AG09319 (cell line): ENCODE measurements around the gene SOX13.

Source experiments
- DNase-seq: peaks from one replicate; pipeline ENCODE4 v3.0.0-alpha.2; 2010; ENCODE audit warnings: low read depth; ENCODE audit errors: extremely low read depth
- TF ChIP-seq, protein P1 (sequence below): IDR thresholded peaks from 2 replicates; pipeline ENCODE4 v1.5.1; 2011; ENCODE audit warnings: low read depth, mild to moderate bottlenecking, inconsistent platforms, low read length, moderate library complexity

SOX13 gene

DNA sequence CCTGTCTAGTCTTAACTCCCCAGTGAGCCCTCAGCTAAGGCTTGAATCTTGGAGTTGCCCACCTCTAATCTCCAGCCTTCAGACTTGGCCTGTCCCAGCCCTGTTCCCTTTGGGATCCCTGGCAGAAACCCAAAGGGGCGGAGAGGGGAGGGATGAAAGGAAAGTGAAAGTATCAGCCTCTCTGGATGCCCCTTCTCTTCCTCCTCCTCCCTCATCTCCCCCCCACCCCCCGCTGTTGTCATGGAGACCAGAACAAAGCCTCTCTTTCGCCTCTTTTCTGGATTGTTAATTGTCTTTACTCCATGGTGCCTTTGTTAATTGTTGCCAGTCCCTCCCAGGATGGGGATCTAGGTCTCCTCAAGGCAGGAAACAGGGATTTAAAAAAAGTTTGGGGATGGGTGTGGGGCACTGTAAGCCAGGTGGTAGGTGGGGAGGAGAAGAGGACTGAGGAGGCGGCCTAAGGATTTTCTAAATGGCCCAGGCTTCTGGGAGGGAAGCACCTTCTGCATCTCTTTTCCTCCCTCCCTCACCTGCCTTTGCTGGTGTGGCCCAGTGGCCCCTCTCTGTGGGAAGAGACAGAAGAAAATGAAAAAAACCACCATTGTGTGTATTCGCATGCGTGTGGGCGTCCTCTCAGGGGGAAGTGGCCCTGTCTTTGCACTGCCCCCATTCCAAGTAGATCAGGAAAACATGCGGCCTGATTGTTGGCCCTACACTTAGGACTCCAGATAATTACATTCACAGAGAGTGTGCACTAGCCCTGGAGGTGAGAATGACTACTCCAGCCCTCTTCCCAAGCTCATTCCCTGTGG, 7.5 kb upstream of the SOX13 start:
- TF ChIP-seq, protein P1, sequence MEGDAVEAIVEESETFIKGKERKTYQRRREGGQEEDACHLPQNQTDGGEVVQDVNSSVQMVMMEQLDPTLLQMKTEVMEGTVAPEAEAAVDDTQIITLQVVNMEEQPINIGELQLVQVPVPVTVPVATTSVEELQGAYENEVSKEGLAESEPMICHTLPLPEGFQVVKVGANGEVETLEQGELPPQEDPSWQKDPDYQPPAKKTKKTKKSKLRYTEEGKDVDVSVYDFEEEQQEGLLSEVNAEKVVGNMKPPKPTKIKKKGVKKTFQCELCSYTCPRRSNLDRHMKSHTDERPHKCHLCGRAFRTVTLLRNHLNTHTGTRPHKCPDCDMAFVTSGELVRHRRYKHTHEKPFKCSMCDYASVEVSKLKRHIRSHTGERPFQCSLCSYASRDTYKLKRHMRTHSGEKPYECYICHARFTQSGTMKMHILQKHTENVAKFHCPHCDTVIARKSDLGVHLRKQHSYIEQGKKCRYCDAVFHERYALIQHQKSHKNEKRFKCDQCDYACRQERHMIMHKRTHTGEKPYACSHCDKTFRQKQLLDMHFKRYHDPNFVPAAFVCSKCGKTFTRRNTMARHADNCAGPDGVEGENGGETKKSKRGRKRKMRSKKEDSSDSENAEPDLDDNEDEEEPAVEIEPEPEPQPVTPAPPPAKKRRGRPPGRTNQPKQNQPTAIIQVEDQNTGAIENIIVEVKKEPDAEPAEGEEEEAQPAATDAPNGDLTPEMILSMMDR = no peak
- no peak for DNase-seq

DNA sequence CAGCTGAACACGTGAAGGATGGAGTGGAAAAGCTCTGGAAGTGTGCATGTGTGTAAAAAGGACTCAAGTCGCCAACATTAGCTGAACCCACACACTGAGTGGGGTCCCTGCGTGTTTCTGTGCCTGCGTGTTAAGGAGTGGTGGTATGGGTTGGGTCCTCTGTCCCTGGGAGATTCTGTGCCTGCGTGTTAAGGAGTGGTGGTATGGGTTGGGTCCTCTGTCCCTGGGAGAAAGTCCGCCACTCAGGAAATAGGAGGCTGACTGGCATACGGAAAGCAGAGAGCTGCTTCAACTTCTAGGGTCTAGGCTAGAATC, 7.0 kb upstream of the SOX13 start:
- TF ChIP-seq, protein P1 = no peak
- DNase-seq = no peak

GRCh38 chr1:204067935-204068334, 5.0 kb upstream of the SOX13 start:
- TF ChIP-seq, protein P1 = no peak
- no peak for DNase-seq

- TF ChIP-seq, protein P1 = no peak
- DNase-seq = no peak
These were observed 3.0 kb upstream of the SOX13 start for GRCh38 chr1:204069887-204070286.

GRCh38 chr1:204070895-204071294, 2.0 kb upstream of the SOX13 start:
- no peak for DNase-seq
- TF ChIP-seq, protein P1 = no peak

DNA sequence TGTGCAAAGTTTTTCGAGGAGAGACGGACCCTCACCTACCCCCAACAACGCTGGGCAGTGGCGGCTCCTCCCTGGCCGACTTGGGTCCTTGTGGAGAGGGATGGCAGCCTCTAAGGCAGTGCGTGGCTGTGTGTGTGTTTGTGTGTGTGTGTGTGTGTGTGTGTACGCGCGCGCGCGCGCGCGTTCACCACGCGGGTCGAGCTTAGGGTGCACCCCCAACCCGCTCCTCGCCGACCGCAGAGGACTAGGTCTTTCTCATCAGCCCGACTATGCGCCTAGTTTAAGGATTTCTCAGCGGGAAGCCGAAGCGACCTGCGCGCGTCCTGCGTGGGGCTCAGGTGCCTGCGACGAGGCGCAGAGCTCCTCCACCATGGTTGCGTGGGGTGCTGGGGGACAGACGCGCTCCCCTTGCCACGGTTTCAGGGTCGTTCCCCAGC, 940 bp downstream of the SOX13 start:
- TF ChIP-seq, protein P1 = no peak
- DNase-seq = no peak

DNA sequence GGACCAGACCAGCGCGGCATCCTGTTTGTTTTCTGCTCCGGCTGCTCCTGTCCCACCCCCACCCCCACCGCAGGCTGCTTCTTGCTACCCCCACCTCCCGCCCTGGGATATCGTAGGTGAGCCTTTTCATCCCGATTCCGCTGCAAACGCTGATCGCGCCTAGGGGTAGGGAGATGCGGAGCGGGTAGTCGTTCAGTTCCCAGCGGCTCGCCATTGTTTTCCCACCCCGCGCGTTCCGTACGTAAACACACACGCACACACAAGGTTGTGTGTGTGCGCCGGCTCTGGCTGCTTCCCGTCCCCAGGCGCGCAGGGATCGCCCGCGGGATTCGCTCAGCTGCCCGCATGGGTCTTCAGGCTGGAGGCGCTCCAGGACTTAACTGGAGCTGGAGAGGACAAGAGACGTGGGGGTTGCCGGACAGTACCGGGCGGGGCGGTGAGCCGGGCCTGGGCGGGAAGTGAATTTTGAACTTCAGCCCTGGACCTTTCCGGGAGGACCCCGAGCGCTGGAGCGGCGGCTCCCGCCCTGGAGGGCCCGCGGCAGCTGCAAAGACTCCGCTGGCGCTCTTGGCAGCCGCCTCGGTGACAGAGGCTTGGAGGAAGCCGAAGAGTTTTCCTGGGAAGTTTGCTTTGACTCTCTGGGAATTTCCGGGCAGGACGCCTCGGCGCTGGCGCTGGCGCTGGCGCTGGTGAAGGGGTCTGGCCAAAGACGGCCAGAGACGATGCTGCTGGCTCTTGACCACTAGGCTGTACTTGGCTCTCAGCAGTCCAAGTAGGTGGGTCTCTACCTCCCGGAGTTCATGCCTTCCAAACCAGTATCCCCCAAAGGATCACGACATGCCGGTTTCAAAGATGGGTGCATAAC, 1.6 kb downstream of the SOX13 start:
- TF ChIP-seq, protein P1 = no peak
- no peak for DNase-seq
